LHCN-M2 (cell line): ENCODE measurements around the gene COL1A1. TPM values are rescaled to one million over a fixed set of nuclear protein-coding genes. Genes with fewer than 3 reads are reported as not detected.

ENCODE experiments used
- DNase-seq: peaks from one replicate; pipeline ENCODE4 v3.0.0-alpha.2; 2012; ENCODE audit warnings: low read depth
- total RNA-seq: library from RNA; depleted of rRNA; stranded (reverse); fragments of >200 nt; gene quantifications from 2 replicates; pipeline ENCODE4 v1.2.3, GENCODE V29; 2014

Gene COL1A1
- total RNA-seq, 1 experiment from 2014 or later: 339 TPM

GRCh38 chr17:50213026-50214022 is 11.9 kb upstream of the COL1A1 start:
- DNase-seq: no peak

DNA sequence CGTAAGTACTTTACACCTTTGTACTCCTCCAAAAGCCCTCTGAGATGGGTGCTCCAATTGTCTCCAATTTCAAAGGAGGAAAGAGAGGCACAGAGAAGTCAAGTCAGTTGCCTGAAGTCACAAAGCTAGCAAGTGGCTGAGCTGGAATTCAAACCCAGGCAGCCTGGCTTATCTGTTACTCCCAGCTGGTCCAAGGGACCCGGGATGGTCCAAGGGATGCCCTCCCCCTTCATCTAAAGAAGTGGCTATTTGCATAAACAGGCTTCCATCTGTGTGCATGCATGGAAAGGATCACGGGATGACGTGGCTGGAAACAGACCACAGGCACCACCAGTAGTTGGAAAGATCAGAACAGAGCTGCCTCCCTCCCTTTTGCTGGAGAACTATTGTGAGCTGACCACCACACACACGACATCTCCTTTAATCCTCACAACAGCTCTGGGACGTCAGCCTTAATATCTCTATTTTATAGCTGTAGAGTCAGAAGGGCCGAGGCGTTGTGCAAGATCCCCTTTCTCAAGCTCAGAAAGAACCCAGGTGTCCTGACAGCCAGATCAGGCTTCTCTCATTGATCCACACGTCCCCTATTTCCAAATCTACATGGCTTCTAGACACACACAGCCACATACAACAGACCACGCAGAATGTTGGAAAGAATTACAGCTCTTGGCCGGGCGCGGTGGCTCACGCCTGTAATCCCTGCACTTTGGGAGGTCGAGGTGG is 10.9 kb upstream of the COL1A1 start:
- peak; percentile 69 for DNase-seq

DNA sequence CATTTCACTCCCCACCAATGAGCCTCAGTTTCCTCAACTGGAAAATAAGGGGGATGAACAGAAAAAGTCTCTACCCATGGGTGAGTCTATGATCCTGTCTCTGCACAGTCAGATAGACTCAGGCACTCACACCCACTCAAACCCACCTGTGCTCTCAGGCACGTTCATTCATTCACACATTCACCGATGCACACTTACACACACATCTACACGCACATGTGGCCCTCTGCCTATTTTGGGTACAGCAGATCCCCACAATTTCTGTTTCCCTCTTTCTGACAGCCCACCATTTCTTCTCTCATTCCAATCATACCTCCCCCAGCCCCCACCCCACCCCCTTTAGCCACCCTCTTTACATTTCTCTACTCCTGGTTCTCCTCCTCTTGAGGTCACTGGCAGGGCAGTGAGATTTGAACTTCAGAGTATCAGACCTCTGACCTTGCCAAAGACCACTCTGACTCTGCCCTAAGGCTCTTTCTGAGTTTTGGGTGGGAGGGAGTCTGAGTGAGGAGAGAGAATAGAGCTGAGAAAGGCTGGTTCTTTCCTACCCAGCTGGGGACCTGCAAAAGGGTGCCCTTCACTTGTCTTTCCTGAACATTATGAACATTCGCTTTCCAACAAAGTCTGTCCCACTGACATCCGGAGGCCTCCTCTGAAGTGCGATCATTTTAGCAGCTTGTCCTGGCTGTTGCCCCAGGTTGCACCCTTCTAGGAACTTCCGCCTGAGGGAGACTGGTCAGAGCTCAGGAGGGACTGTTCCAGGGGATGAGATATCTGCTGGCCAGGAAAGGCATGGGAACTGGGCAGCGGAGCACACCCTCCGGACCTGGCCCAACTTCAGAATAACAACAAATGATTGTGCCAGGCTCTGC is 10.1 kb upstream of the COL1A1 start:
- DNase-seq: no peak

DNA sequence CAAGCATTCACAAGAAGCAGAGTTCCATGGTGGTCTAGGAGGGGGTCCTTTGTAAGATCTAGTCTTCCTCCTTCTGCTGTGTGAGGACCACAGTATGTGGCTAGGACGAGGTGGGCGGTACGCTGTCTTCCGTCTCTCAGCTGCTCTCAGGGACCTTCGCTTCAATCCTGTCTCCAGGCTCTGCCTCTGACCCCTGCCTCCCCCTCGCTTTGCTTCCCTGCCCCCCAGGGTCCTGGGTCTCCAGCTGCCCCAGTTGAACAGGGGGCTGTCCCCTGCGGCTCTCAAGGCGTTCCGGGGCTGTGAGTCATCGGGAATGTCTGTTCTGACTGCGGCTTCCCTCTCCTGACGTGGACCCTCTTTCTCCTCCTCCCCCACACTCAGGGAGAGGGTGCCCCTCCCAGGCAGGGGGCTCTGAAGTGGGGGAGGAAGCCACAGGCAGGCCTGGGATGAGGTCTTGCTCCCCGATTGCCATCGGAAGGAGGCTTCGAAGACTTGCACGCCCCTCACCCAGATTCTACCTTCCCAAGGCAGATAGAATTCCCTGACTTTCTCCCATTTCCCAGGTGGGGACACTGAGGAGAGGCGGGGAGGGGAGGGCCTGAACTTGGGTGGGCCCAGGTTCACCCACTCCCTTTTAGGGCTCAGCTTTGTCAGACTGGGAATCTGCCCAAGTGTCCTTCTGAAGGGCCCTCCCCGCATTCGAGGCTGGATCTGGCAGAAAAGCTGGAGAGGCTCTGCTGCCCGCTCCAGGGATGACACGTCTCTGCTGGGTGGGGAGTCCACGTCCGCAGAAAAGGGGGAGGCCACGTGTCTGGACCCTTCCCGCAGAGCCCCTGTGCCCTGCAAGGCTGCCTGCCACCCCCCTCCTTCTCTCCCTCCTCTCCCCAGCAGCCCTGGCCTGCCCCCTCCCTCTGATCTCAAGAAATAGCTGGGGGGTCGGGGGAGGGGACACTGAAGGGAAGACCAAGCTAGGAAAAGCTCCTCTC is 9.1 kb upstream of the COL1A1 start:
- DNase-seq: peak; percentile 98

GRCh38 chr17:50209472-50210239 is 8.2 kb upstream of the COL1A1 start:
- peak; percentile 97 for DNase-seq

DNA sequence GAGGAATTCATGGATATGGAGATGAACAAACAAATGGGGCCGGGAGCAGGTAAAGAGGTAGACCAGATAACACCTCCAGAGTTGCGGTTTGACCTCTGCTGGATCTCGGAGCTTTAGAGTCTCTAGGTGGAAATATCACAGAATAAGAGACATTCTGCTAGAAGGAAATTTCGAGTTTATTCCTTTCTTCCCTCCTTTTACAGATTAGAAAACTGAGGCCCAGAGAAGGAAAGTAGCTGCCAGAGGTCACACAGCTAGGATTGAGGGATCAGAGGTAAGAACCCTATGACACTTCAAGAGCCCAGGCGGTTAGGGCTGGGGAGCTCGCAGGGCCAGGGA is 7.7 kb upstream of the COL1A1 start:
- no peak for DNase-seq

DNA sequence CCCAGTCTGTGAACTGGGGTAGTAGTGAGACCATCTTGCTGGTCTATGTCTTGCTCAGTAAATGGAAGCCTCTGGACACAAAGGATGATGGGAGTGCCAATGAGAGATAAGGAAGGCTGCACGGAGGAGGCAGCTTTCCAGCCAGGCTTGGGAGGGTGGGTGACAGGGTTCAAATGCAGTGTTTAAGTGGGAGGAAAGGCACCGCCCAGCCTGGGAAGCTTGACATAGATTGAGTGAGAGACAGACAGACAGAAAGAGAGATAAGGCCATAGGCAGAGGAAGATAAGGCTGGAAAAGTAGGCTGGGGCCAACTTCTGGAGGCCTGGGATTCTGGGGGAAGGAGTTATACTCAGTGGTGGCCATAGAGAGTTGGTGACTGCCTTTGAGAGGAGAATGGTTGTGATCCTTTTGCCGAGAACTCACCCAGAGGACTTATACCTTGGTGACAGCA is 7.2 kb upstream of the COL1A1 start:
- DNase-seq: no peak

DNA sequence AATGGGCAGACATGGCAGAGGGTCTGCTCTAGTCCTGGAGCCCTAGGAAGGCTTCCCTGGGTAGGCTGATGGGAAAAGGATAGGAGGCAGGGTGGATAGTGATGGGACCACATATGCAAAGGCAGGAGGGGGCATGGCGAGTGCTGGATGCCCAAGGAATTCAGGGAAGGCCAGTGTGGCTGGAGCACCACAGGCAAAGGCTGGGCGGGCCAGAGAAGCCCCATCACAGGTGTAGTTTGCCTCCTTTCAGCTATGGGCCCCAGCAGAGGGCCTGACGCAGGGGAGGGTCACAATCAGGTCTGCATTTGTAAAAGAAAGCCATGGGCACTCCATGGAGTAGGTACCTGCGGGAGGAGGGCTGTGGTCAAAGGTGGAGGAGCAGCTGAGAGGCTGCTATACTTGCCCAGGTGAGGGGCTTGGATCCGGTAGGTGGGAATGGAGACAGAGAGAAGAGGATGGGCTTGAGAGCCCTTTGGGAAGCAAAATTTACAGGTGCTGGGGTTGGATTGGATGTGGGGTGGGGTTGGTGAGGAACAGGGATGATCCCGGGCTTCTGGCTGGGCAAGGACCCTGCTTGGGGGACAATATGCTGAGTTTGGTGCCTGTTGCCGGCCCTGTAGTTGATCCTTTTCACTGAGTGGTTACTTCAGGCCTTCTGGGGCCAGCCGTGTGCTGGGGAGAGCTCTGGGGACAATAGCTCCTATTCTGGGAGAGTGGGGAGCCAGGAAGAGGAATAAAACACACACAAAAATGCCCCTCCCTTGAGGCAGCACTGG is 6.5 kb upstream of the COL1A1 start:
- DNase-seq: no peak

DNA sequence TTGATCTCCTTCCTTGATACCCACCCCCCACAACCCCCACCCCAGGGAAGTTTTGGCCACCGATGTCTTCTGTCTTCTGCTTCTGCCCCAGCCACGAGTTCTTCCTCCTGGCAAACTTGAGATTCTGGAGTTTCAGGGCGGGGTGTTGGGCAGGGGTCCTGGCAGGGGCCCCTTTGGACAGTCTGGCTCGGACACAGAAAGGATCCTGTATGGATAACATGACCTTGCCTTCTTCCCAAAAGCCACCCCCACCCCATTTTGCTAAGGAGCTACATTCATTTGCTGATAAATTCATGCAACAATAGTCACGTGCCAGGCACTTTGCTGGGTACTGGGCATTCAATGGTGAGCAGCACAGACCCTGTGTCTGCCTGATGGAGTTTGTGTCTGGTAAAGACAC is 5.9 kb upstream of the COL1A1 start:
- no peak for DNase-seq

DNA sequence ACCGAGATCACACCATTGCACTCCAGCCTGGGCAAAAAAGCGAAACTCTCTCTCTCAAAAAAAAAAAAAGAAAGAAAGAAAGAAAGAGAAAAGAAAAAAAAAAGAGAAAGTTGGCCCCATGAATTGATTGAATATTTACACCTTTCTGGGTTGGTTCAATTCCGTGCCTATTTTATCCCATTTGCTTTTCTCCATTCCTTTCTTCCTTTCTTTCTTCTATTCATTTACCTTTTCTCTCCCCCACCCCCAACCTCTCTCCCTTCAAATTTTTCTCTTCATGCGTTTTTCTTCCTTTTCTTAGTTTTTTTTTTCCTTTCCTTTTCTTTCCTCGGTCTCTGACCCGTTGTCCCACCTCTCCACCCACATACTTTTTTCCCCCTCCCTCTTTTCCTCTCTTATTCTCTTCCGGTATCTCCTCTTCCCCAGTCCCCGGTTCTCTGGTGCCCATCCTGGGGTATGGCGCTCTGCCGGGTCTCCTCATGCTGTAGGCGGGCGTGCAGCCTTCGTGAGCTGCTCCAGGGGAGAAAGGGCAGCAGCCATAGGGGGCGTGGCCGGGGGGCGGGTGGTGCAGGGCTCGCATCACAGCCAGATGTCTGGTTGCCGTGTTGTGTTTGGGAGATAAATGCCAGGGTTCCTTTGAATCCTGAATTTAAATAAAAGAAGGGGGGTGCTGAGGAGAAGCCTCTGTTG is 5.3 kb upstream of the COL1A1 start:
- no peak for DNase-seq

DNA sequence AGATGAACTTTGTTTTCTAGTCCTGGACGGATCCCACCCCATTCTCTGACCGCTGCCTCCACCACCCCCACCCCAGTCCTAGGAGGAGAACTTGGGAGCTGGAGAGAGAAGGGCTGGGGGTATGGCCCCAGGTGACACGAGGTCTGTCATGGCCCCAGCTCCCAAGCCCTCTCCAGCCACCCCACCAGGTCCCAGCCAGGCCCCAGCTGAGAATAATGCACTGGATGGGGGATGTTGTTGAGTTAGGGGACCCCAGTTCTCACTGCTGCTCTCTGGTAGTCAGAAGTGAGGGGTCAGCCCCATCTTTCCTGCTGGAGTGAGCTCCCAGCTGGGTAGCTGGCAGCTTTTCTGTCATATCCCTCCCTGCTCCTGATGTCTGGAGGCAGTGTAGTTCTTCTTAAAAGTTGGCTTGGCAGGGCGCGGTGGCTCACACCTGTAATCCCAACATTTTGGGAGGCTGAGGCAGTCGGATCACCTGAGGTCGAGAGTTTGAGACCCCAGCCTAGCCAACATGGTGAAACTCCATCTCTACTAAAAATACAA is 4.6 kb upstream of the COL1A1 start:
- no peak for DNase-seq

GRCh38 chr17:50205111-50205962 is 3.9 kb upstream of the COL1A1 start:
- DNase-seq: no peak

DNA sequence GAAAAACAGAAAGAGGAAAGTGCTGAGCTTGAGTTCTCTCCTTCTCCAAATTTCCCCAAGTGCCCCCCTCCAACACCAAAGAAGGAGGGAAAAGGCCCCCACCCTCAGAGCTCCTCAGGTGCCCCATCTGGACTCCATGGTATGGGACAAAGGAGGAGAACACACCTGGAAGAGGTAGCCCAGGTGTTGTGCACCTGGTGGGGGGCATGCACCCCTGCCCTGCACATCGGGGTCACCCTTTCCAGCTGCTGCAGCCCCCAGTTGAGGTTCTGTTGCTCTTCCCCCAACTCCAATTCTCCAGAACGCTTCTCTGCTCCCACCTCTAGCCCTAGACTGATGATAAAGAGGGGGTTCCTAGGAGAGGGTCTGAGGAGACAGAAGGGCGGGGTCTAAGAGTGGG is 3.0 kb upstream of the COL1A1 start:
- no peak for DNase-seq

GRCh38 chr17:50203604-50204345 is 2.3 kb upstream of the COL1A1 start:
- DNase-seq: no peak

DNA sequence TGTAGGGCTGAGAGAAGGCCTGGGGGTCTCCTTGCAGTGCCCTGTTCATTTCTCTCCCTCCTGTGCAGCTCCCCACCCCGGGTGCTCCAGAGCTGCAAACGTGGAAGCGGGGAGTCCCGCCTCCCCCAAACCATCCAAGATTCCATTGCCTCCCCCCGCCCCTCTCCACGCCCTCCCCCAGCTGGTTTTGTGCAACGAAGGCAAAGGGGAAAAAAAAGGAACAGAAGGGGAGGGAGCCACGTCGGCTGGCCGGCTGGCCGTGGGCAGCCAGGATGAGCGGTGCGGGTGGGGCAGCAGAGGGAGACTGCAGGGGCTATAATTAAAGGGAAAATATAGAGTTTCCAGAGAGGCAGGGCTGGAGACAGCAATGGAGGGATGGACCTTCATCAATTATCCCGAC is 1.7 kb upstream of the COL1A1 start:
- DNase-seq: no peak
